ENCODE measurements around the gene ARMH1.
"Not testable (repeated sequence)": the region's sequence is repeated elsewhere in the genome, so short reads cannot be mapped to it uniquely, and the experiment has no call there.

The ARMH1 gene

DNA sequence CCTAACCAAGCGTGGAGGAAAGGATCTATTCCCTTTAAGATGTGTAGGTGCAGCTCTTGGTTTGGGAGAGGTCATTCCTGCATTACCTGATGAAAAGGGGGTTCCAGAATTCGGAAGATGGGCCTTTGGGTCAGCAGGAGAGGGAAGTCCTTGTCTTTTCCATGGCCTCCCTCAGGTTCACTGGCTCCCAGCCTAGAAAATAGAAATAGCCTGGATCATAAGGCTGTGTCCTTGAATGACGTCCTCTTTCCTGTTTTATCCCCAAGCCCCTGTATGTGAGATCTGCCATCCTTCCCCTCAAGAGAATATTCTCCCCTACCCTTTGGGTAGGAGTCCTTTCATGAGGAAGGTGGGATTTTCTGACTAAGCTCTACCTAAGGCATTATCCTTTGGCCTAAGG is 86.4 kb downstream of the ARMH1 start:
- TF ChIP-seq SP1 (IDR thresholded peaks at IDR 0.05) = no peak
- no peak for TF ChIP-seq FOXA1 (IDR thresholded peaks at IDR 0.05)
- no peak for TF ChIP-seq LEF1 (IDR thresholded peaks at IDR 0.05; ENCODE audit: borderline replicate concordance)
- TF ChIP-seq ELF4 (IDR thresholded peaks at IDR 0.05) = no peak
- TF ChIP-seq BHLHE40 (IDR thresholded peaks at IDR 0.05; ENCODE audit: borderline replicate concordance) = no peak
- no peak for DNase-seq (ENCODE audit: extremely low spot score)
- ChIA-PET CTCF (no interaction called here), POLR2A (interaction anchor here (2.5 kb wide), 1 partner anchor 39 kb away, joined by 7 read pairs; no protein-coding TSS in a partner anchor)

DNA sequence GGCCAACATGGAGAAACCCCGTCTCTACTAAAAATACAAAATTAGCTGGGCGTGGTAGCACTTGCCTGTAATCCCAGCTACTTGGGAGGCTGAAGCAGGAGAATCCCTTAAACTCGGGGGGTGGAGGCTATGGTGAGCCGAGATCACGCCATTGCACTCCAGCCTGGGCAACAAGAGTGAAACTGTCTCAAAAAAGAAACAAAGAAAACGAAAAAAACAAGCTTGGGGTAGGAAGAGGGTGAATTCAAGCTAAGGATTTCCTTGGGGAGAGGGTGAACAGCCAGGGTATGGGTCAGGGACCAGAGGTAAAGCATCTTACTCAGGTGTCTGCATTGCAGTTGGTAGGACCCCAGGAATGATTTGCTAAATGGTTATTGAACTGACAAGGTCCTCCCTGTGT is 91.9 kb downstream of the ARMH1 start:
- CTCF ChIA-PET = not testable (repeated sequence)
- POLR2A ChIA-PET = interaction anchor here (1.4 to 2.2 kb wide), 3 partner anchors 8 to 11 kb away, joined by 4 to 21 read pairs (median 4); partner anchors contain the start of gene RPS8

More for the DNA sequence above, 91.9 kb downstream of the ARMH1 start:
- not testable (repeated sequence) for DNase-seq (ENCODE audit: extremely low spot score)

All from HEK293T (cell line).